ENCODE measurements around the gene CRIP3.
A peak's percentile ranks its signal among the peaks of the same experiment; 100 is the strongest.

Gene CRIP3

DNA sequence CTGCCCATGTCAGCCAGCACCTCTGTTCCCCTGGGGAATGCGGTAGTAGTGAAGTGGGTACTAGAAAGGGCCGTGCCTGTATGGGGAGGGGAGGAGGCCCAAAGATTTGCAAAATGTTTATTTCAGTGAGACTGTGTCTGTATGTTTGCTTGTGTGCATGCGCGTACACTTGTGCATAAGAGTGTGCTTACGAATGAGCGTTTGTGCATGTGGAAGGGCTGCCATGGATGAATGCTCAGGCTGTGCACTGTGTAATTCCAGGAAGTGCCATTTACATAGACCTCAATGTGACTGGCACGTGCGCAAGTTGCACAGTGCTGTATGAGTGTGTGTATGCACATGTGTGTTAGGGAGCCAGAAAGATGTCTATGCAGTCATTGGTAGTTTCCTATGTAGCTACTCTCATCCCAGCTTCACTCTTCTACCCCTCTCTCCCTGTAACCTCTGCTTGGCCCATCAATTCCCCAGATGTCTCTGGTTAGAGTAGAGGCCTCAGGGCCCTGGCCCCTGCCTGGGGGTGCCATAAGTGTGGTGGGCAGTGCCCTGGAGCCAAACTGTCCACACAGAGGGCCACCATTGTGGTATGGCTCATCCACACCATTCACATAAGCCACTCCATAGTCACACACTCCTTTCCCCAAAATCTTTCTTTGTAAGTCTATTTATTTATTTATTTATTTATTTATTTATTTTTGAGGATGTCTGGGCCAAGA lies 37.4 kb downstream of the CRIP3 start:
- DNase-seq, result peak in 1 of 2 donors; percentile 30

- DNase-seq, result peak; percentile 24 to 43
Observed at GRCh38 chr6:43269273-43270007, 39.2 kb downstream of the CRIP3 start.

GRCh38 chr6:43268782-43269272 lies 39.8 kb downstream of the CRIP3 start:
- DNase-seq, result no peak

DNA sequence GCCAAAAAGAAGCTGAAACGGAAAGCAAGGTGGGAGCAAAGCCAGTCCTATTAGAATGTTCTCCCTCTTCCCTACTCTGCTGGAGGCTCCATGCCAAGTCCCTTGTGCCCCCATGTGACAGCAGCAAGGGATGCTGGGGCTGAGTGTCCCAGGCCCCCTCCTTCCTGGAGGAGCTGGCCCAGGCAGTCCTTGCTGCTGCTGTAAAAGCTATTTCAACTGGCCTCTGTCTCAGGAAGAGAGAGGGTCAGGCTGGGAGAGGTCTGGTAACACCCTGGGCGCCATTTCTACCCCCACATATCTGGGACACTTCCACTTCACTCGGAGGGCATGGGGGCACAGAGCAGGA lies 40.3 kb downstream of the CRIP3 start:
- DNase-seq, result no peak

- DNase-seq, result no peak
Observed at GRCh38 chr6:43267619-43268354, 40.8 kb downstream of the CRIP3 start.

- no peak for DNase-seq
Observed at GRCh38 chr6:43265564-43265963, 43.1 kb downstream of the CRIP3 start.

DNA sequence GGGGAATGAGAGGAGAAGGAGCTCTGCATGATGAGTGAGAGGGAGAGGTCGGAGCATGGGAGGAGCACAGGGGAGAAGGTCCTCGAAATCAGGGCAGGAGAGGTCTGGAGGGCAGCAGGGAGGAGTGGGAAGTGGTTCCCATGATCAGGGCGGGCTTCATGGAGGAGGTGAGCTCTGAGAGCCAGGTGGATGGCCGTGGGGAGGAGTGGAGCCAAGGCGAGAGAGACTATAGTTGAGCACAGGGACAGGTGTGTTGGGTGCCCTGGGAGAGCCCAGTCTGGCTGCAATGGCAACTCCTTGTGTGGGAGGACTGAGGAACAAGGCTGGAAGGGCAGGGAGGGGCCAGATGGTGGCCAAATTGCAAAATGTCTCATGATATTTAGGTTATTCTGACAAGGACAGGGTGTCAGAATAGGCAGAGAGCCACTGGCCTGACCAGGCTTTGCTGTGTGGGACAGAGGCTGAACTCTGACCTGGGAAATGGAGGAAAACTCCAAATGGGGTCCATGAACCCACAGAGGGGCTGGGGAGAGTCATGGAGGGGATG lies 44.0 kb downstream of the CRIP3 start:
- no peak for DNase-seq

- peak; percentile 78 to 80 for DNase-seq
Observed at GRCh38 chr6:43263314-43264178, 45.1 kb downstream of the CRIP3 start.

GRCh38 chr6:43262780-43263313 lies 45.8 kb downstream of the CRIP3 start:
- no peak for DNase-seq

- no peak for DNase-seq
Observed at GRCh38 chr6:43262000-43262779, 46.4 kb downstream of the CRIP3 start.

DNA sequence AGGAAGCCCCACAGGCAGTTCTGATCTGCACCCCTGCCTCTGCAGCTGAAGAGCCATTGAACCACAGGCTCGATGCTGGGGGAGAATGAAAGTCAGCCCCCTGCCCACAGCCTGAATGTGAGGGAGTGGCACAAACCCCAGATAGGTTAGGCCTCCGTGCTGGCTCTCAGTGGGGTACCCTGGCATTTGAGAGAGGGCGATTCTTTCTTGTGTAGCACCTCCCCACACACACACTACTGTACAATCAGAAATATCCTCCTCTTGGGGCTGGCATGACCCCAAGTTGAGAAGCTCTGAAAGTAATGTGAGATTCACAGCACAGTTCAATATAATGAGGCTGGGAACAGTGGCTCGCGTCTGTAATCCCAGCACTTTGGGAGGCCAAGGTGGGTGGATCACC lies 47.4 kb downstream of the CRIP3 start:
- DNase-seq, result no peak

- DNase-seq, result no peak
Observed at GRCh38 chr6:43260791-43261190, 47.8 kb downstream of the CRIP3 start.

GRCh38 chr6:43258807-43259686 lies 49.6 kb downstream of the CRIP3 start:
- DNase-seq, result no peak

DNA sequence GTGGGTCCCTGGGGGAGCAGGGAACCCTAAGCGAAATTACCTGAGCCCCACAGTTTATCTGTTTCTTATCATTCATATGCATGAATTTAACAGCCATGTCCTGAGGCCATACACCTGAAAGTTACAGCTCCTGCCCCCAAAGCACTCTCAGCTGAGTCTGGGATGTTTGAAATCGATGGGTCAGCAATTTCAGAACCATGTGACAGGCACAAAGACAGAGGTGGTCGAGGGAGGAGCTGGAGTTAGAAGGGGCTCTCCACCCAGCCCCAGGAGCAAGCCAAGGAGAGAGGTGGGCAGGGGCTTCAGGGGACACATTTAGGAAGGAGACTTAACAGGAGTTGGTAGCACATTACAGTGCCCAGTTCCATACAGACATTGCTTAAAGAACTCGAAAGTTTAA lies 50.4 kb downstream of the CRIP3 start:
- no peak for DNase-seq

GRCh38 chr6:43257367-43258145 lies 51.1 kb downstream of the CRIP3 start:
- DNase-seq, result no peak

DNA sequence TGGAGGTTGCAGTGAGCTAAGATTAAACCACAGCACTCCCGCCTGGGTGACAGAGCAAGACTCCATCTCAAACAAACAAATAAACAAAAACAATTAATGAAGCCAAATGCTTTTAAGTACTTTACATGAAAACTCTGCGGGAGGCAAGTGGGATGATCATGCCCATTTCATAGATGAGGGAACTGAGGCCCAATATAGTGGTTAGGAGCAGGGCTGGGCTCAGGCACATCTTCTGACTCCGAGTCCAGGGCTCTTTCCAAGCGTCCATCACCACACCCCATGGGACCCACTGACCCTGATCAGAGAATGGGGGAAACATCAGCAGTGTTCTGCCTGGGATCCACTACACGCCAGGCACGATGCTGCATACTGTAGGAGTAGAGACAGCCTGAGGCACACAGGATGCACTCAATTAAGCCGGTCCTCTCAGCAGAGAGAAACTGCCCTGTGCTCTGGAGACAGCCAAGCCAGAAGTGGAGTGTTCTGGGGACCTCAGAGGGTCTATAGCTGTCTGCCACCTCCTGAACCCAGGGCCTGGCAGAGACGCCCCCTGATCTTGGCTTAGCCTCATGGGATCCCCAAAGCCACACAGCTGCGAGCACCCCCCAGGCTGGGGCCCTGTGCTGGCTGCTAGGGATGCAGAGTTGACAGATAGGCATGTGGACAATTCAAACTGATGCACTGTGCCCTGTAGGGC lies 51.8 kb downstream of the CRIP3 start:
- DNase-seq, result no peak
